Measurements from ENCODE around the gene KCNJ16. TPM values are rescaled to one million over a fixed set of nuclear protein-coding genes. Genes with fewer than 3 reads are reported as not detected.
"Not testable (repeated sequence)": the region's sequence is repeated elsewhere in the genome, so short reads cannot be mapped to it uniquely, and the experiment has no call there.

The KCNJ16 gene
- total RNA-seq, 4 donors from 2014 or later = 0.54 to 0.96 TPM; not detected in 2

DNA sequence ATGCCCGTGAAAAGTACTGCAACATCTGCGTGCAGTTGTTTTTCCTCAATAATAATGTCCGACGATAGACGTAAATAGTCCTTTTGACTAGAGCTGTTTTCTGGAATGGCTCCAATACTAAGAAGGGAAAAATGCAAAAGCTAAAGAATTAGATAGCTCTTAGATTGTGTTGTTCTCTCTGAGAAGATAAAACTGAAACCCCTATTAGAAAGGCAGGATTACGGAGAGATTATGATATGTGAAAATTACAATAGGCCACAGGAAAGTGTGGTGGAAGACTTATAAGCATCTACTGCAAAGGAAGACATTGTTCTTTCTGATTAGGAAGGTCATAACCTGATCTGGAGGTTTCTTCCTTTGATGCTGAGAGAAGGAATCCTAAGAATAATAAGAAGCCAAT, 33.5 kb upstream of the KCNJ16 start:
- H3K36me3 ChIP-seq = no peaks in the 10 kb centered on the region
- no peak for ATAC-seq
- no peaks in the 10 kb centered on the region for H3K9me3 ChIP-seq
- no peak overlapping the region for H3K4me3 ChIP-seq
- no peak overlapping the region for H3K27ac ChIP-seq
- TF ChIP-seq, protein P1, sequence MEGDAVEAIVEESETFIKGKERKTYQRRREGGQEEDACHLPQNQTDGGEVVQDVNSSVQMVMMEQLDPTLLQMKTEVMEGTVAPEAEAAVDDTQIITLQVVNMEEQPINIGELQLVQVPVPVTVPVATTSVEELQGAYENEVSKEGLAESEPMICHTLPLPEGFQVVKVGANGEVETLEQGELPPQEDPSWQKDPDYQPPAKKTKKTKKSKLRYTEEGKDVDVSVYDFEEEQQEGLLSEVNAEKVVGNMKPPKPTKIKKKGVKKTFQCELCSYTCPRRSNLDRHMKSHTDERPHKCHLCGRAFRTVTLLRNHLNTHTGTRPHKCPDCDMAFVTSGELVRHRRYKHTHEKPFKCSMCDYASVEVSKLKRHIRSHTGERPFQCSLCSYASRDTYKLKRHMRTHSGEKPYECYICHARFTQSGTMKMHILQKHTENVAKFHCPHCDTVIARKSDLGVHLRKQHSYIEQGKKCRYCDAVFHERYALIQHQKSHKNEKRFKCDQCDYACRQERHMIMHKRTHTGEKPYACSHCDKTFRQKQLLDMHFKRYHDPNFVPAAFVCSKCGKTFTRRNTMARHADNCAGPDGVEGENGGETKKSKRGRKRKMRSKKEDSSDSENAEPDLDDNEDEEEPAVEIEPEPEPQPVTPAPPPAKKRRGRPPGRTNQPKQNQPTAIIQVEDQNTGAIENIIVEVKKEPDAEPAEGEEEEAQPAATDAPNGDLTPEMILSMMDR (IDR thresholded peaks at IDR 0.05) = no peak
- no peak for TF ChIP-seq POLR2AphosphoS5 (IDR thresholded peaks at IDR 0.05)
- no peak for TF ChIP-seq EP300 (IDR thresholded peaks at IDR 0.05)
- no peak for TF ChIP-seq POLR2A (IDR thresholded peaks at IDR 0.05)
- no peaks in the 10 kb centered on the region for H3K4me1 ChIP-seq
- H3K27me3 ChIP-seq = no peaks in the 10 kb centered on the region
- 24 to 41% methylated on average over 6 of the region's 6 CpGs for WGBS, 2 donors (ENCODE audit: low coverage in 1 of 2)

DNA sequence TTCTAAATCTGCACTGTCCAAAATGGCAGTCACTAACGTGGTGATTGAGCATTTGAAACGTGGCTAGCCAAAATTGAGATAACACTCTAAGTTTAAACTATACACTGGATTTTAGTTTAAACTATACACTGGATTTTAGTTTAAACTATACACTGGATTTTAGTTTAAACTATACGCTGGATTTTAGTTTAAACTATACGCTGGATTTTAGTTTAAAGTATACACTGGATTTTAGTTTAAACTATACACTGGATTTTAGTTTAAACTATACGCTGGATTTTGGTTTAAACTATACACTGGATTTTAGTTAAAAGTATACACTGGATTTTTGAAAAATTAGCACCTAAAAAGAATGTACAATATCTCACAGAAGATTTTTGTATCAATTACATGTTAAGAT, 29.2 kb upstream of the KCNJ16 start:
- not testable (repeated sequence) for H3K27ac ChIP-seq, H3K4me1 ChIP-seq, H3K4me3 ChIP-seq, H3K36me3 ChIP-seq, H3K9me3 ChIP-seq, ATAC-seq, H3K27me3 ChIP-seq
- 84 to 88% methylated on average over 5 of the region's 5 CpGs for WGBS, 2 donors (ENCODE audit: low coverage in 1 of 2)

DNA sequence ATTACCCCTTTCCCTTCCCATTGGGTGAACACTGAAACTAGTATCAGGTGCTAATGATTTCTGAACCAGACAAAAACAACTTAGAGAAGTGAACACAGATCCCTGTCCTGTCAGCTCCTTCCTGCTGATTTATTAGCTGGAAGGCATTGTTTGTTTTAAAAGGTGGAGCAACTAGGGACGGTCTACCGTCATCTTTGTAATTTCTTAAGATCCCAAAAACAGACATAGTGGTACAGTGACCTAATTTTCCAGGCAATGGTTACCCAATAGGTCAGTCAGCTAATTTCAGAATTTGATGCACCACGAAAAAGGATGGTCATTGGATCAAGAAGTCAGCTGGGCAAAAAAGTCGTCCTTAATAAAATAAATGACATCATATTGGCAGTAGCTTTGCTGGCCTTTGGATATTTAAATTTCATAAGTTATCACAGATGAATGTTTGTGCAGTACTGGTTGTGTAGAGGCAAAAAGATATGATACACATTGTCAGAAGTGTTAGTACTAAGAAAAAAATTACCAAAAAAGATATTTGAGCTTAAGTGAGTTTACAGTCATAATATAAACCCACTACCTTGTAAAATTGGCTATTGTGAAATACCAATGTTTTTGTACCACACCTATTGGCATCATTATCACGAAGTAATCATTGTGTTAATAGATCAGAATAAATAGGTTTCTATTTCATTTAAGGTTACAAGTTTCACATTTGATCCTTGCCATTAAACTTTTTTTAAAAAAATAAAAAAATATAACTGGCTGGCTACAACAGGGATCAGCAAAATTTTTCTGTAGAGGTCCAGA, 27.2 kb upstream of the KCNJ16 start:
- Histone ChIP-seq H3K4me3 (no peak overlapping the region), H3K9me3 (no peaks in the 10 kb centered on the region), H3K36me3 (no peaks in the 10 kb centered on the region), H3K27ac (peak overlapping the region in 2 of 4 donors; percentile 9 to 15), H3K4me1 (peaks cover 0 to 2% (median 0%) of the 10 kb centered on the region in 3 donors), H3K27me3 (no peaks in the 10 kb centered on the region)
- peak; percentile 89 for ATAC-seq
- 19 to 52% methylated on average over 5 of the region's 5 CpGs for WGBS, 2 donors (ENCODE audit: low coverage in 1 of 2)
- no peak for TF ChIP-seq EP300 (IDR thresholded peaks at IDR 0.05)
- TF ChIP-seq, protein P1 (IDR thresholded peaks at IDR 0.05) = no peak
- no peak for TF ChIP-seq POLR2A (IDR thresholded peaks at IDR 0.05)
- peak; percentile 61 for TF ChIP-seq POLR2AphosphoS5 (IDR thresholded peaks at IDR 0.05)

DNA sequence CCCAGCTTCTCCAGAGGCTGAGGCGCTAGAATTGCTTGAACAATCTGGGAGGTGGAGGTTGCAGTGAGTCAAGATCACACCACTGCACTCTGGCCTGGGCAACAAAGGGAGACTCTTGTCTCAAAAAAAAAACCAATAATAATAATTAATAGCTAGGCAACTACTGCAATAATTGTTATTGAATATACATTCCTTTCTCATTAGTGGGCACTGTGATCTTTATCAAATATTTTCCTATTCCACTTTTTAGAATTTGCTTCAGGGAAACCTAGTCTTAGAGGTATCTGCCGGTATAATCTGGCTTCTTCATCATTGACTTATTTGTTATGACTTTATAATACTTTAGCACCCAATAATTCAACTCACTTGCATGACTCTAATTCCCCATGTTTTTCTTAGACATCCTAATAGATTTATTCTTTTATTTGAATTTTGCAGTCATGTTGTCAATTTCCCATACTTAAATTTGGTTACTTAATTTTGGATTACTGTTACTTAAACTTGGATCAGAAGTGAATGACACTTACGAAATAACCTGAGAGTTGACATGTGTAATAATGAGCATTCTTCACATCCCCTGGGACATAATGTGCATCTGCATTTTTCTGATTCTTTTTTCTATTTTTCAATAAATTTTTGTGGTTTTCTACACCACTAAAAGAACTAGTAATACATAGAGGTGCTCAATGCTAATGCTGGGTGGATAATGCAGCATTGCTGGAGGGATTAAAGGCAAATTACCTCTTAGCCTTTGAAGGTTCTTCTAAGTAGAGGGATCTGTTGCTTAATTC, 25.0 kb upstream of the KCNJ16 start:
- H3K27ac ChIP-seq = no peak overlapping the region
- H3K4me1 ChIP-seq = peaks cover 0 to 18% (median 0%) of the 10 kb centered on the region in 3 donors
- TF ChIP-seq, protein P1 (IDR thresholded peaks at IDR 0.05) = no peak
- TF ChIP-seq EP300 (IDR thresholded peaks at IDR 0.05) (no peak), POLR2A (IDR thresholded peaks at IDR 0.05) (no peak), POLR2AphosphoS5 (IDR thresholded peaks at IDR 0.05) (no peak)
- no peaks in the 10 kb centered on the region for H3K27me3 ChIP-seq
- H3K9me3 ChIP-seq = no peaks in the 10 kb centered on the region
- ATAC-seq = no peak
- no peak overlapping the region for H3K4me3 ChIP-seq
- H3K36me3 ChIP-seq = no peaks in the 10 kb centered on the region
- 68 to 86% methylated on average over 2 to 3 of the region's 3 CpGs for WGBS, 2 donors (ENCODE audit: low coverage in 1 of 2)

DNA sequence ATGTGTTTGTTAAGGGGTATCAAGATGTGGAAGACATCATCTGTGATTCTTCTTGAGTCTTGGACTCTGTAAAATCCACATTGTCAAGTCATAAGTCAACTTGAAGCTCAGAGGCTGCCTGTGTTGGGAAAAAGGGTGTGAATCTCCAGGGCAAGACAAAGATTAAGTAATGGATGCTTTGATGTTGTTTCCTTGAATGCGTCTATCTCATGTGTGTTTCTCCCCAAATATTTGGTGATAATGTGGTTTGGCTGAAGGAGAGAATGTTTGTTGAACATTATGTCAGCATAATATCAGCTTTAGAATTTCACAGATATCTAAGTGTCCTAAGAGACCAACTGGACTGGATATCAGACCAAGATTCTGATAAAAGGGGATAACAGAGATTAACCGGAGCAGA, 24.1 kb upstream of the KCNJ16 start:
- no peak for ATAC-seq

More for the DNA sequence above, 24.1 kb upstream of the KCNJ16 start:
- 82 to 100% methylated on average over 2 of the region's 2 CpGs for WGBS, 2 donors (ENCODE audit: low coverage in 1 of 2)
- no peak for TF ChIP-seq POLR2AphosphoS5 (IDR thresholded peaks at IDR 0.05)
- no peak for TF ChIP-seq EP300 (IDR thresholded peaks at IDR 0.05)
- no peak for TF ChIP-seq POLR2A (IDR thresholded peaks at IDR 0.05)
- TF ChIP-seq, protein P1 (IDR thresholded peaks at IDR 0.05) = no peak
- H3K36me3 ChIP-seq = no peaks in the 10 kb centered on the region
- H3K4me3 ChIP-seq = no peak overlapping the region
- no peak overlapping the region for H3K27ac ChIP-seq
- peaks cover 0 to 18% (median 0%) of the 10 kb centered on the region in 3 donors for H3K4me1 ChIP-seq
- no peaks in the 10 kb centered on the region for H3K27me3 ChIP-seq
- no peaks in the 10 kb centered on the region for H3K9me3 ChIP-seq
